GM21528 (cell line): ENCODE data around the gene FBXW7.
"Not testable (repeated sequence)": the region's sequence is repeated elsewhere in the genome, so short reads cannot be mapped to it uniquely, and the experiment has no call there.

Experiments used
- ATAC-seq: cut with Tn5 transposase; IDR thresholded peaks from one replicate; pipeline ENCODE4 v1.9.1; 2021; ENCODE audit warnings: mild to moderate bottlenecking, moderate library complexity; ENCODE audit not compliant: unreplicated experiment, low FRiP score

Gene FBXW7

DNA sequence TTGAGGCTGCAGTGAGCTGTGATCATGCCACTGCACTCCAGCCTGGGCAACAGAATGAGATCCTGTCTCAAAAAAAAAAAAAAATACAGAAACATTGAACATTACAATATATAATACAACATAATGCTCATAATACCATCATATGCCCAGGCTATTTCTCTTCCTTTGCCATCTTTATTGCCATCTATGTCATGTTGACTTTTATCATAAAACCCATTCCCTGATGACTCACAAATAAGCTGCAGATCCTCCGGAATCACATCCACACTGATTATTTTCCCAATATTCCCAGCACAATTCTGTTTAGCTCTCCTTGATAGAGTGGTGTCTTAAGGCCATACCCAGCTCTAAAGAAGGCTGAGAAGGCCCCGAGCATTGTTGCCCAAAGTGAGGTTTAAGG is 9.2 kb upstream of the FBXW7 start:
- no peak for ATAC-seq

DNA sequence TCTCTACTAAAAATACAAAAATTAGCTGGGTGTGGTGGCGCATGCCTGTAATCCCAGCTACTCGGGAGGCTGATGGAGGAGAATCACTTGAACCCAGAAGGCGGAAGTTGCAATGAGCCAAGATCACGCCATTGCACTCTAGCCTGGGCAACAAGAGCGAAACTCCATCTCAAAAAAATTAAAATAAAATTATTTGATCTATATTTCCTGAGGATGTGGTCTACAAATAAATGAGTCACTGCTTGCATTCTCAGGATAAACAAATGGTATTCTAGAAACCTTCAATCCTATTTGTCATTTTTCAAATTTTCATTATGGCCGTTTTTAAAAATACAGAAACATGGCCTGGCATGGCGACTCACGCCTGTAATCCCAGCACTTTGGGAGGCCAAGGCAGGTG is 8.6 kb upstream of the FBXW7 start:
- not testable (repeated sequence) for ATAC-seq

DNA sequence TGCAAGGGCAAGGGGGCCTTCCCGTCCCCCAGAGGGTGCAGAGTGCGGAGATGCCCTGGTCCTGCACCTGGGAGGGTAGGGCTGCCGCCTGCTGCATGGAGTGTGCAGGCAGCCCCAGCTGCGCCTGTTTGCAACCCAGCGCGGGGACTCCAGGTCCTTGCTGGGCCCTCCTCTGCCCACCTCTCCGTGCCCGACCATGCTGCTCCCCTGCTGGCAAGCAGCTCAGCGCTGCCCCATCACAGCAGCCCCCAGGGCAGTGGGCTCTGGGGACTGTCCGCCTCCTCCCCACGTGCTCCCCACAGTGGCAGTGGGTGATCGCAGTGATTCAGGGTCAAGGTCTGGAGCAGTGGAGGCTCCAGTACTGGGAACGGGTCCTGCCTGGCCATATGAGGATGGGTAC is 5.0 kb upstream of the FBXW7 start:
- no peak for ATAC-seq

DNA sequence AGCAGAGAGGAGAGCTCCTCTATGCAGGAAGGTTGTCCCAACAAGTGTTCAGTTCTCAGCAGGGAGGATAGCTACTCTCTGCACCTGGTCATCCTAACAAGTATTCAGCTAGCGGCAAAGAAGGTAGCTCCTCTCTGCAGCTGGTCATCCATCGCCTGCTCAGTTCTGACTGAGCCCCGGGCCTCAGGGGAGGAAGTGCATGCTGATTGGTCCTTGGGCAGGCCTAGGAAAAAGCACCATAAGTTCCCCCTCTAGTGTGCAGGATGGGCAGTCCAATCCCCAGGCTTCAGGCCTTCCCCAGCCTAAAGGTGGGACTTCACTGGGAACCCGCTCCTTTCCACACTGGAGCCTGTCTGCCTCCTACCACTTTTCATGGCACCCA is 4.4 kb upstream of the FBXW7 start:
- no peak for ATAC-seq

DNA sequence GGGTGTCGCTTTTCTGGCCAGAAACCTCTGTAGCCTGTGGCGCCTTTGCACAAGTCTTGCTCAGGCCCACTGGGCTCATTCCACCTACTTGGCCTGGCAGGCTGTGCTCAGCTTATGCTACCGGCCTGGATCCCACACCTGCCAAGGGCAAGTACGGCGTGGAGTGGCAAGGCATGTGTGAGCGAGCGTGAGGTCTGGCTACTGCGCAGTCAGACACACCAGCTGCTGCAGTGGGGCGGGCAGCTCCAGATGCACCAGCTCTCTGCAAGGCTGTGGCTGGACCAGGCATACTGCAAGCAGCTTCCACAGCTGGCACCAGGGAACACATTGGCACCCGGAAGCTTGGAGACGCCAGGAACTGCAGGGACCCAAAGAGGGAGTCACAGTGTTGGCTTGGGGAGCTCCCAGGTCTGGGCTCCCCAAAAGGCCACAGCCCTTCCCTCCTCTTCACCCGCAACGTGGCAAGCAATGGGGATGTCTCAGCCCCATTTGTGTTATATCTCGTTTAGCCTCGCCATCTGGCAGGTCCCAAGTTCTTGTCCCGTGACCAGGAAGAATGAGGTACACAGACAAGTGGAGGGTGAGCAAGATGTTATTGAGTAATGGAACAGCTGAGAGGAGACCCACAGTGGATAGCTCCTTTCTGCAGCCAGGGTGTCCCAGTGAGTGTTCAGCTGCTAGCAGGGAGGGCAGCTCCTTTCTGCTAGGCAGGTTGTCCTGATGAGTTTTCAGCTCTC is 3.8 kb upstream of the FBXW7 start:
- no peak for ATAC-seq

DNA sequence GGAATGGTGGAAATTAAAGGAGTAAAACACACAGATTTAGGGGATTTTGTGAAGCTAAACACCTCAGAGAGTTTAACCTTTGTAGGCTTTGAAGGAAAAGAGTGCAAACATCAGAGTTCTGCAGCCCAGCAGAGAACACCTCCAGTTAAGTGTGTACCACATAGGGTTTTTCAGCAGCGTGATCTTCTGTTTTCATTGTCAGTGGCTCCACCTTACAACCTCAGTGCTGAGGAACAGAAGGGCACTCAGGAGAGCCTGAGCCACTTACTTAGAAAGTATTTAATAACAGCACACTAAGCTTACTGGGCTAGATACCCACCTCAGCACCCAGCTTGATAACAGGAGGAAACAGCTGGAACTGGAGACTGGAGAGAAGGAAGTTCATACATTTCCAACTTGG is 2.0 kb upstream of the FBXW7 start:
- ATAC-seq: no peak

DNA sequence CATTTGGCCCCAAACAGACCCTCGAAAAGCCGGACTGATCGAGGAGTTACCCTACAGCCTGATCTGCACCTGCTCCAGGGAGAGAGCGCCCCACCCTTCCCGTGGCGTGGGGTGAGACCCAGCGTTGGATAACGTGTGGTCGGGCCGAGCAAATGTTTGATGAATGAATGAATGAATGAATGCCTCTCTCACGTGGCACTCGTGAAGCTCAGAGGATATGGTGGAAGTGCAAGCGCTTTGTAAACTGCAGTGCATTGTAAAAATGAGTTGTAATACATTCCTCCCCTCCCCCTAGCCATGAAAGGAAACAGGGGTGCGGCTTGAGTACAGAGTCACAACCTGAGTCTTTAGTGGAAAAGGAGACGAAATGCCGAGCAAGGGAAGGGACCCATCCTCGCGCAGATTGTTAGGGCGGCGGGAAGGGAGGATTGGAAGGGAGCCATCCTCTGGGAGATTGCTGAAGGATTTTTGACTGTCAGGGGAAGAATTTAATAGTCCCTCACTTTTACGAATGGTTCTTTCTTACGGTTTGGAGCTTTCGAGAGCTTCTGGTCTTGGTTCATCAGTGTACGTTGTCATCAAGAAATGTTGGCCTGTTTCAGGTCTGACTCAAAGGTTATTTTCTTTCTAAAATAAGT is 772 bp upstream of the FBXW7 start:
- ATAC-seq: peak; percentile 44

DNA sequence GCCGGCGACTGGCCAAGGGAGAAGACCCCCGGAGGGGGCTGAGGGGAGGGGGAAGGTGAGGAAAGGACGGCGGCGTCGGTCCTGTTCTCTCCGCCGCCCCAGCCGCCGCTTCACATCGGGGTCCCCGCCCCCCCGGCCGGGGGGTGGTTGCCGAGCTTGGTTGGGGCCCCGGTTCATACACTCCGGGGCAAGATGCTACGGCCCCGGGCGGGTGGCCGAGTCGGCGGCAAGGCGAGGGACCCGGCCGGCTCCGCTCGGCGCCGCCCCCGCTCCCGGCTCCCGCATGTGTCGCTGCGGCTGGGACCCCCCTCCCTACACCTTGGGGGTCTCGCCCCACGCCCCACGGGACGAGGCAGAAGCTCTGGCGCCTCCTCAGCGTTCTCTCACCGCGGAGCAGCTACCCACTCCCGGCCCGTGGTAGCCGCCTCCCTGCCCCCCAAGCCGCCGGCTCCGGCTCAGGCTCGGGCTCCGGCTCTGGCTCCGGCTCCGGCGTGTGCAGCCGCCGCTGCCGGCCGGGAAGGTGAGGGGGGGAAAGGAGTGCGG is 461 bp downstream of the FBXW7 start:
- peak; percentile 13 for ATAC-seq

DNA sequence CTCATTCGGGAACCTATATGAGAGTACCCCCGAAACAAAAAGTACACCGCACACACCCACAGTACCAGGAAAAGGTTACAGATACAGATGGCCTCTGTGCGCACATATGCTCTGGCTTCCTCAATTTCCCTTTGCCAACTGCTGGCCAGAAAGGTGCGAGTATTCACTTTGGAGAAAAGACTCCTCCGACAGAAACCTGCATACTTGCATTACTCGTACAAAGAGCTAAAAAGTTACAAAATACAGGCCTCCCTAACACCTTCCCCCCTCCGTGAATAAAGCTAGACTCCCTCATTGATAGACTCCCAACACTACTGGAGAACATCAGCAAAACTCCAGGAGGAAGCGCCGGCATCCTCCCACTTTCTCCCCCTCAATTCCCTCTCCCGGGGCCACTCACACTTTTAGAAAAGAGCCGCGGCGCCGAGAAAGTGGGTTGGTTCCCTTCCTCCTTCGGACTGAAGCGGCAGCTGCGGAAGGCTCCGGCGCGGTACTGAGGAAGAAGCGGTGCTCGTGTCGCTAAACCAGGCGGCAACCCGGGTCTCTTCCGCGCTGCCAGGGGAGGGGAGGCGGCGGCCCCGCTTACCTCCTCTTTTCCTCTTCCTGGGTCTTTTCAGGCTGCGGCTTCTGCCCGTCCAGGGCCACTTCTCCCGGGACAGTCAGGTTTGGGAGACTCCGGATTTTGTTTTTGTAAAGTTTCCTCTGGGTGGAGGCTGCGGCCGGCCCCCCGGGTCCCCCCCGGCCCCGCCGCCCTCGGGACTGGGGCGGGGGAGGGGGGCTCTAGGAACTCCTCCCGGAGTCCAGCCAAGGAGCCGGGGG is 1.1 kb downstream of the FBXW7 start:
- no peak for ATAC-seq

DNA sequence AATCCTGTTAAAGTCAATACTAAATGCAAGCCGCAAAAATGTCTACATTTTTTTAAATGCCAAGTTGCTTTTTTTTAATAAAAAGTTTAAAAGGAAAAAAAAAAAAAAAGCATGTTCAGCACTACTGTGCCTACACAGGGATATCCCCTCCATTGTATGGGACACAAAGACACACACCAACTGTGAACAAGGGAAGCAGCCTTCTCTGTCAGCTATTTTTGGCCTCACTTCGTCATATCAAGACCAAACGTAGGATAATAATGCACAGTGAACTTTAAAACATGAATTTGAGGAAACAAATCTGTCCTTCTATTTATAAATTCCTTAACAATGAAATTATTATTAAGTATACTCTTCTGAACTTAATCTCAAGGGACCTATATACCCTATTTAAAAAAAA is 4.4 kb downstream of the FBXW7 start:
- ATAC-seq: no peak

DNA sequence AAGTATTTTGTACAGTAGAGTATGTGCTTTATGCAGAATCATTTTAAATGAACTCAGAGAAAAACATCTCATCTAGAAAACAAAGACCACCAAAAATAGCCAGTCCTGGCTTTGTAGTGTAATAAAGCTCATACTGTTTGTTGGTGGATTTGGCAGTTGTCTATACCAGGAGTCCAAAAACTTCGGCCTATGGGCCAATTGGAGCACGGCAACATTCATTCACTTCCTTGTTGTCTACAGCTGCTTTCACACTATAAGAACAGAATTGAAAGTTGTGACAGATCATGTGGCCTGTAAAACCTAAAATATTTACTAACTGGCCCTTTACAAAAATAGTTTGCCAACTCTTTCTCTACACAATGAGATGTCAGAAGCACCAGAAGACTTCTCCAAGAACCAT is 5.3 kb downstream of the FBXW7 start:
- ATAC-seq: no peak

DNA sequence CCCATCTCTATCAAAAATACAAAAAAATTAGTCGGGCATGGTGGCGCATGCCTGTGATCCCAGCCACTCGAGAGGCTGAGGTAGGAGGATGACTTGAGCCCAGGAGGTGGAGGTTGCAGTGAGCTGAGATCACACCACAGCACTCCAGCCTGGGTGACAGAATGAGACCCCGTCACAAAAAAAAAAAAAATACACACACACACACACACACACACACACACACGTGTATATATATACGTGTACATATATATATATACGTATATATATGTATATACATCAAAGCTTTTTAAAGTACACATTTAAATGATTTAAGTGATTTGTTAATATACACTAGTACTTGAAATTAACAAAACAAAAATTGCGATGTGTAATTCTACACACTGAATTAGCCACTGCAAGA is 6.0 kb downstream of the FBXW7 start:
- no peak for ATAC-seq

DNA sequence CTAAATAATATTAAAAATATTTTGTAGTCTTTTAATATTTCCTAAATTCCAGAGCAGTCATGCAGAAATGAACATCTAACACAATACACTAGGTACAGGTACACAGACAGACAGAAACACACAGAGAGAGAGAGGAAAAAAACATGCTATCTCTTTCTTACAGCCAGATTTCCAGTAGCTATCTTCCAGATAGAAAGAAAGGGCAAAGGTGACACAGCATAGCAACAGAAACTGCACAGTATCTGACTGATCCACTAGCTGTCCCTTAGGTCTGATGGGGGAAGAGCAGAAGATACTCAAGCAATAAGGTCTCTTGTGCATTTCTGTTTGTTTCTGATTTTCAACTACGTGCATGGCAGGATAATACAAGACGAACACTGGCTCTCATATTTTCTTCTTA is 7.8 kb downstream of the FBXW7 start:
- ATAC-seq: no peak

DNA sequence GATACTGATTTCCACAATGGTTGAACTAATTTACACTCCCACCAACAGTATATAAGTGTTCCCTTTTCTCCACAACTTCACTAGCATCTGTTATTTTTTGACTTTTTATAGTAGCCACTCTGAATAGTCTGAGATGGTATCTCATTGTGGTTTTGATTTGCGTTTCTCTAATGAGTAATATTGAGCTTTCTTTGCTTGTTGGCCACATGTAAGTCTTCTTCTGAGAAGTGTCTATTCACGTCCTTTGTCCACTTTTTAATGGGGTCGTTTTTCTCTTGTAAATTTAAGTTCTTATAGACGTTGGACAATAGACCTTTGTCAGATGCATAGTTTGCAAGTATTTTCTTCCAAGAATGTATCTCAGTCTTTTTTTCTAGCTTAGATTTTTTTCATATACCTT is 10.0 kb downstream of the FBXW7 start:
- no peak for ATAC-seq

DNA sequence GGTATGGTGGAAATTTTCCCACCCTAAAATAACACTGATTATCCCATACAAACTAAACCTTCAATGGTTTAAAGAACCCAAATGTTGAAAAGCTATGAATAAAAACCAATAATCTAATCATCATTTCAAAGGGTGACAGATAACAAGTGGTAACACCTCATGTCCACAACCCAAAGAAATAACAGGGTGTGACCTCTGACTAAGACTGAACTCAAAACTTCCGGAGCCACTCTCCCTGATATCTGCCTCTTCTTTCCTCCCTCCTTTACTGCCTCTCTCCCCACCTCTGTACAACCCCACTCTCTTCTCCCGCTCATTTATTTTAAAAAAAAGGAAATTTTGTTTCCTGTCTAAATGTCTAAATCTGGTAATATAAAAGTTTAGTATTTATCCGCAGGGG is 11.5 kb downstream of the FBXW7 start:
- ATAC-seq: no peak

DNA sequence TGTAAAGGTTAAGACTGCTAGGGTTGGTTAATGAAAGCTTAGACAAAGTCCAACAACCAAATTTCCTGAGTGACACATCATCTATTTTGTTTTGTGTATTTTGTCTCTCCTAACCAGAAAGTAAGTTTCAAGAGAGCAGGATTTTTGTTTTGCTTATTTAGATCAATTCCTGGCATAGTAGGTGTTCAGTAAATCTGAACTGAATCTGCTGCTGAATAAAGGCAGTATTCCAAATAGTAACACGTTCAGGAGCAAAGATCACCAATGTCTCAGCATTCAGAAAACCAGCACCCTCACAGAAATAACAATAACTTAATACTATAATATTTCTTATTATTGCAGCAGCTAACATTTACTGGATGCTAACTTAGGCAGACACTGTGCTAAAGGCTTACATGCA is 12.2 kb downstream of the FBXW7 start:
- ATAC-seq: no peak

DNA sequence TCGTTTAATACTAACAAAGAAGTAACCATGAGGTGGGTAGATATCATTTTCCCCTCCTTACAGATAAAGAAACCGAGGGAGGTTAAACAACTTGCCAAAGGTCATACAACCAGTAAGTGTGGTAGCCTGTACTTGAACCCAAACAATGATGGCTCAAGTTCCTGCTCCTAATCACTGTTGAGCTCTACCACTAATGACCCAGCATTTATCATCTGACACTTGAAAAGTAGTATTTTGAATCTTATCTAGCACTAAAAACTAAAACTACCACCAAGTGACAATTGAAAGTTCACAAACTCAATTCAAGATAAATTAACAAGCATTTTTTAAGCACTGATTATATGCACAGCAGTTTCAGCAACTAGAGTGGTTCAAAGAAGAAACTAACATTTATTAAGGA is 13.1 kb downstream of the FBXW7 start:
- no peak for ATAC-seq

DNA sequence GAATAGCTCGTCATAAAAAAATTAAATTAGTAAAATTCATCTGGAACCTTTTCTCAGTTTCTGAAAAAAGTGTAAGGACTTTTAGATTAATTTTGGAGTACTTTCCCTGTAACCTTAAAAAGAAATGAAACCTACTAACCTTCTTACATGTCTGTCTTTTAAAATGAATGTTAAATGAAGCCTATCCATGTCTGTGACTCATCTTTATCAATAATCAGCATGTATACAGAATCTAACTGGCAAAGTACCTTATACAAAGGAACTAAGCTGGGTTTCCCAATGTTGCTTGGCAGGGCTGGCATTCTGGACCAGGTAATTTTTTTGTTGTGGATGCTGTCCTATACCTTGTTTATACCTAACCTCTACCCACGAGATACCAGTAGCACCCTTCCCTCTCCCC is 13.6 kb downstream of the FBXW7 start:
- no peak for ATAC-seq

DNA sequence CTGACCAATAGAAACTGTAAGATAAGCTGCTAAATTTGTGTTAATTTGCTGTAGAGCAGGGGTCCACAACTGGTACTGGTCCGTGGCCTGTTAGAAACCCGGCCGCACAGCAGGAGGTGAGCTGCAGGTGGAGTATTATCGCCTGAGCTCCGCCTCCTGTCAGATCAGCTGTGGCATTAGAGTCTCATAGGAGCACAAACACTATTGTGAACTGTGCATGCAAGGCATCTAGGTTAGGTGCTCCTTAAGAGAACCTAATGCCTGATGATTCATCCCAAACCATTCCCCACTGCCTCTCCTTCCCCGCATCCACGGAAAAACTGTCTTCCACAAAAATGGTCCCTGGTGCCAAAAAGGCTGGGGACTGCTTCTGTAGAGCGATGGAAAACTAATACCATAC is 19.7 kb downstream of the FBXW7 start:
- no peak for ATAC-seq

DNA sequence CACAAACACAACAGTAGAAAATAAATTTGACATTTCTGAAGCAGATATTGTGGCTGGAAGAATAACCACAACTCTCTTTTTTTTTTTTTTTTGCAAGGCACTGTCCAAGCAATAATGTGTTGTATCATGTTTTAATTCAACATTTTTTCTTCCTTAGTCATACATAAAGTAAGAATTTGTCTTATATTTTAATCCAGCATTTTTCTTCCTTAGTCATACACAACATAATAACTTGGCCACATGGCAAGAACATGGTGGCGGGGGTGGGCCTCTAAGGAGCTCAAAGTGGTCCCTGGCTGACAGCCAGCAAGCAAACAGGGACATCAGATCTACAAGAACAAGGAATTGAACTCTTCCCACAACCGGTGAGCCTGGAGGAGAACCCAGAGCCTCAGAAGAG is 20.2 kb downstream of the FBXW7 start:
- no peak for ATAC-seq

DNA sequence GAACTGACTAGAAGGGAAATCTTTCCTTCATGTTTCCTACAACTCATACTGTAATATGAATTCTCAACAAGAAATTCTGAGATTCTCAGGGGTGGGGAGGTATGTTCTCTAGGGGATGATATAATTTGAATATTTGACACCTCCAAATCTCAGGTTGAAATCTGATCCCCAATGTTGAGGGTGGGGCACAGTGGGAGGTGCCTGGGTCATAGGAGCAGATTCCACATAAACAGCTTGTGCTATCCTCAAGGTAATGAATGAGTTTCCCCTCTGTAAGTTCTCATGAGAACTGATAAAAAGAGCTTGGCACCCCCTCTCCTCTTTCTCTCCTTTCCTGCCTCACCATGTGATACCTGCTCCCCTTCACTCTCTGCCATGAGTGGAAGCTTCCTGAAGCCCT is 21.5 kb downstream of the FBXW7 start:
- ATAC-seq: no peak
